ENCODE results near the gene RPS6KA5.

The RPS6KA5 gene

DNA sequence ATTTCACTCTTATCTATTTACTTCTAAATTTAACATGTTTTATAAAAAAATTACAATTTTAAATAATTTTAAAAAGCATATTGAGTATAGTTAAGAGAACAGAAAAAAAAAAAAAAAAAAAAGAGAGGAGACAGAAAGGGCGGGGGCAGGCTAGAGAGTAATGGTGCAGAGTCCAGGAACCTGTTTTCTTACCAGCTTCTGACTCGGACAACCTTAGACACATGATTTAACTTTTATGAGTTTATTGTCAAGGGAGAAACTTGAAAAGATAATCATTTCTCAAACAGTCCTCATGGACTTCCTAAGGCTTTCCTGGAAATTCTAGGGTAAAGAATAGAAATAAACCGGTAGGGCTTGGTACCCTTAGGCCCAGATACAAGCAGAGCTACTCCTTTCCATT lies 84.3 kb downstream of the RPS6KA5 start:
- DNase-seq (ENCODE audit: low spot score), result no peak
- no peak for TF ChIP-seq CTCF (IDR thresholded peaks at IDR 0.05; ENCODE audit: borderline replicate concordance, control extremely low read depth, extremely low read depth, insufficient read depth, missing control alignments)
- in situ Hi-C loops (cut with MboI; ENCODE audit: low sequenced_read_pairs, unreplicated experiment), result no loop called here

DNA sequence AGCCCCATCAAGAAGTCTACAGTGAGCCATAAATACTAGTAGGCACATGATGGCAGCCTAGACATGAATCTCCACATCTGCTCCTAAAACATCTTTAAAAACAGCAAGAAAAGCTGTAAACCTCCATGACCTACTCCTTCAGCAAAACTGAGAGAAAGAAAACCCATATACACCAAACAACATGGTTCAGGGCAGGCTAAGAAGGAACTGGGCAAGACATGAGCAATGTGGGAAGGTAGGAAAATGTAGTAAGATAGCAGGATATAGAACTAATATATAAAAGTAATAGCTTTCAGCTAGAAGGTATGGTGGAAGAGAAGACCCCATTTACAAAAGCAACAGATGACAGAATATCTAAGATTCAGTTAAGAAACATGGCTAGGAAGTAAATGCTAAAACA lies 88.8 kb downstream of the RPS6KA5 start:
- no peak for DNase-seq (ENCODE audit: low spot score)
- no peak for TF ChIP-seq CTCF (IDR thresholded peaks at IDR 0.05; ENCODE audit: borderline replicate concordance, control extremely low read depth, extremely low read depth, insufficient read depth, missing control alignments)
- in situ Hi-C loops (cut with MboI; ENCODE audit: low sequenced_read_pairs, unreplicated experiment), result no loop called here

DNA sequence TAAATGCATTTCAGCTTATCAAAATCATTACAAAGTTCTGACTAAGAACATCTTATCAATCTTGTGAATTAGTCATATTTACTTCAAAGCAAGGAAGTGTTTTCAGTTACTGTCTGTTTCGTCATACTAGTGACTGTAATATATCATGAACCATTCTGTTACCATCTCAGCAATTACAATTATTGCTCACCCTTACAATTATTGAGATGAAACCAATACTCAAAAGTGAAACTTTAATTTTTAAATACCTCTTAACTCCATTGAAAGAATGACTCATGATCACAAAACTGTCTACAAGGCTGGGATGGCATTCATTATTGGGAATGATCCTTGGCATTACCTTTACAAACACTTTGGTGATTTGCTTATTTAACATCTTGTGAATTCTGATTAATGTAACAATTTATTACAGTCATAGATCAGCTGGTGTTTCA lies 90.3 kb downstream of the RPS6KA5 start:
- peak; percentile 28 for DNase-seq (ENCODE audit: low spot score)
- in situ Hi-C loops (cut with MboI; ENCODE audit: low sequenced_read_pairs, unreplicated experiment), result no loop called here
- no peak for TF ChIP-seq CTCF (IDR thresholded peaks at IDR 0.05; ENCODE audit: borderline replicate concordance, control extremely low read depth, extremely low read depth, insufficient read depth, missing control alignments)

DNA sequence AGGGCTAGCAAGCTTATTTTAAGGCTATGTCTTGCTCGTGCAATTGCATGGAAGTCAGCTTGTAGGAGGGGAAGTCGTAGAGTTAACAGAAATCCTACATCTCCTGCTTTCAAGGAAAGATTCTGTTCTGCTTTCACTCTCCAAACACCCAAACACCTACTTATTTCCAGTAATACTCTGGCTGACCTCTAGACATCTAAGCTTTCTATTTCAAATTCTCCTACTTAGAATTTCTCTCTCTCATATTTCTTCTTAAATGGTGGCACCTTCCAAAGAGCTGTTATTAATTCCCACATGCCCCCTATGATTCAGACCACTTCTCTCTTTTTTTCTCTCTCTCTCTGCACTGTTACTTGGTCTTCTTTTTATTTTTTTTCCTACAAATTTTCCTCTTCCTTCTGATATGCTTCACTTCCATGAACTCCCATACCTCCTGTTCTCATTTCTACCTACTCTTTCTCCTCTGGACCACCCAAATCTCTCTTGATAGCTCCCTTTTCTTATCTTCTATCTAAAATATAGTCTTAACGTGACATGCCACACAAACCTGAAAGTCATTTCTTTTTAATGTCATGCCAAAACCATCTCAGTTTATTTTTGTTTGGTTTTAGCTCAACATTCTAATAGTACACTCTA lies 90.8 kb downstream of the RPS6KA5 start:
- in situ Hi-C loops (cut with MboI; ENCODE audit: low sequenced_read_pairs, unreplicated experiment), result no loop called here
- TF ChIP-seq CTCF (IDR thresholded peaks at IDR 0.05; ENCODE audit: borderline replicate concordance, control extremely low read depth, extremely low read depth, insufficient read depth, missing control alignments), result no peak

DNA sequence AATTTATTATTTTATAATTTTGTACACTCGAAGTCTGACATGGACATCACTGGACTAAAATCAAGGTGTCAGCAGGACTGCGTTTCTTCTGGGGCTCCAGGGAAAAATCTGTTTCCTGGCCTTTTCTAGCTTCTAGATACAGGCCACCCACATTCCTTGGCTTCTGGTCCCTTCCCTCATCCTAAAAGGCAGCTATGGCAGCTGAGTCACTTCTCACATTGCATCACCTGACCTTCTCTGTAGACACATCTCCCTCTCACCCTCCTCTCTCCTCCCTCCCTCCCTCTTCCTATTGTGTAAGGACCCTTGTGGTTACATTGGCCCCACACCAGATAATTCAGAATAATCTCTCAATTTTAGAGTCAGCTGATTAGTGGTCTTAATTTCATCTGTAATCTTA lies 92.4 kb downstream of the RPS6KA5 start:
- DNase-seq (ENCODE audit: low spot score), result no peak
- TF ChIP-seq CTCF (IDR thresholded peaks at IDR 0.05; ENCODE audit: borderline replicate concordance, control extremely low read depth, extremely low read depth, insufficient read depth, missing control alignments), result no peak
- in situ Hi-C loops (cut with MboI; ENCODE audit: low sequenced_read_pairs, unreplicated experiment), result no loop called here

More for the DNA sequence above, 90.8 kb downstream of the RPS6KA5 start:
- DNase-seq (ENCODE audit: low spot score), result no peak

GRCh38 chr14:90966493-90966892 lies 93.9 kb downstream of the RPS6KA5 start:
- in situ Hi-C loops (cut with MboI; ENCODE audit: low sequenced_read_pairs, unreplicated experiment), result no loop called here
- no peak for DNase-seq (ENCODE audit: low spot score)
- no peak for TF ChIP-seq CTCF (IDR thresholded peaks at IDR 0.05; ENCODE audit: borderline replicate concordance, control extremely low read depth, extremely low read depth, insufficient read depth, missing control alignments)
